NCI-H2196 treated with DMSO at 0.1 percent for 48 hours (cell line): ENCODE measurements around the gene S100A7A.
"Not testable (repeated sequence)": the region's sequence is repeated elsewhere in the genome, so short reads cannot be mapped to it uniquely, and the experiment has no call there.

Experiments
- DNase-seq: peaks from one replicate; lab custom pipeline; 2025; ENCODE audit not compliant: unreplicated experiment; lab: John Stamatoyannopoulos, UW

Gene S100A7A

GRCh38 chr1:153395136-153395685 lies 21.1 kb upstream of the S100A7A start:
- DNase-seq = no peak

GRCh38 chr1:153395776-153396175 lies 20.5 kb upstream of the S100A7A start:
- DNase-seq = no peak

- no peak for DNase-seq
These were observed 19.9 kb upstream of the S100A7A start for GRCh38 chr1:153396461-153396860.

- no peak for DNase-seq
These were observed 19.0 kb upstream of the S100A7A start for GRCh38 chr1:153397051-153397923.

GRCh38 chr1:153397924-153398651 lies 18.2 kb upstream of the S100A7A start:
- no peak for DNase-seq

GRCh38 chr1:153399401-153400055 lies 16.8 kb upstream of the S100A7A start:
- DNase-seq = no peak

- DNase-seq = no peak
These were observed 16.1 kb upstream of the S100A7A start for GRCh38 chr1:153400244-153400643.

GRCh38 chr1:153401461-153401860 lies 14.9 kb upstream of the S100A7A start:
- no peak for DNase-seq

- no peak for DNase-seq
These were observed 14.1 kb upstream of the S100A7A start for GRCh38 chr1:153402226-153402625.

GRCh38 chr1:153403421-153404085 lies 12.8 kb upstream of the S100A7A start:
- DNase-seq = no peak

- DNase-seq = no peak
These were observed 12.2 kb upstream of the S100A7A start for GRCh38 chr1:153404086-153404635.

GRCh38 chr1:153404768-153405167 lies 11.6 kb upstream of the S100A7A start:
- no peak for DNase-seq

GRCh38 chr1:153405825-153406599 lies 10.3 kb upstream of the S100A7A start:
- DNase-seq = not testable (repeated sequence)

GRCh38 chr1:153407274-153407673 lies 9.0 kb upstream of the S100A7A start:
- not testable (repeated sequence) for DNase-seq

GRCh38 chr1:153413961-153414360 lies 2.4 kb upstream of the S100A7A start:
- not testable (repeated sequence) for DNase-seq

- no peak for DNase-seq
These were observed 992 bp downstream of the S100A7A start for GRCh38 chr1:153417136-153417888.

GRCh38 chr1:153418758-153419435 lies 2.6 kb downstream of the S100A7A start:
- DNase-seq = not testable (repeated sequence)

- not testable (repeated sequence) for DNase-seq
These were observed 3.1 kb downstream of the S100A7A start for GRCh38 chr1:153419436-153419793.

GRCh38 chr1:153420306-153420705 lies 4.0 kb downstream of the S100A7A start:
- no peak for DNase-seq
